ENCODE results near the gene ERMP1. TPM values are rescaled to one million over a fixed set of nuclear protein-coding genes. Genes with fewer than 3 reads are reported as not detected.
"Not testable (repeated sequence)": the region's sequence is repeated elsewhere in the genome, so short reads cannot be mapped to it uniquely, and the experiment has no call there.

The ERMP1 gene
- total RNA-seq, 1 donor from 2014 or later, result 57.7 TPM

- no peak overlapping the region for H3K4me3 Mint-ChIP-seq
- DNase-seq (ENCODE audit: extremely low spot score, unreplicated experiment), result no peak
These were observed 31.8 kb downstream of the ERMP1 start for GRCh38 chr9:5800969-5801738.

GRCh38 chr9:5800378-5800777 lies 32.5 kb downstream of the ERMP1 start:
- H3K4me1 Mint-ChIP-seq (ENCODE audit: unreplicated experiment), result peaks cover 15% of the 10 kb centered on the region
- not testable (repeated sequence) for H3K4me3 Mint-ChIP-seq; H3K9me3 Mint-ChIP-seq; H3K27me3 Mint-ChIP-seq; H3K36me3 Mint-ChIP-seq; DNase-seq (ENCODE audit: extremely low spot score, unreplicated experiment); H3K27ac Mint-ChIP-seq

More at GRCh38 chr9:5800969-5801738, 31.8 kb downstream of the ERMP1 start:
- H3K27ac Mint-ChIP-seq, result peak overlapping the region; percentile 5
- TF ChIP-seq, protein P1, sequence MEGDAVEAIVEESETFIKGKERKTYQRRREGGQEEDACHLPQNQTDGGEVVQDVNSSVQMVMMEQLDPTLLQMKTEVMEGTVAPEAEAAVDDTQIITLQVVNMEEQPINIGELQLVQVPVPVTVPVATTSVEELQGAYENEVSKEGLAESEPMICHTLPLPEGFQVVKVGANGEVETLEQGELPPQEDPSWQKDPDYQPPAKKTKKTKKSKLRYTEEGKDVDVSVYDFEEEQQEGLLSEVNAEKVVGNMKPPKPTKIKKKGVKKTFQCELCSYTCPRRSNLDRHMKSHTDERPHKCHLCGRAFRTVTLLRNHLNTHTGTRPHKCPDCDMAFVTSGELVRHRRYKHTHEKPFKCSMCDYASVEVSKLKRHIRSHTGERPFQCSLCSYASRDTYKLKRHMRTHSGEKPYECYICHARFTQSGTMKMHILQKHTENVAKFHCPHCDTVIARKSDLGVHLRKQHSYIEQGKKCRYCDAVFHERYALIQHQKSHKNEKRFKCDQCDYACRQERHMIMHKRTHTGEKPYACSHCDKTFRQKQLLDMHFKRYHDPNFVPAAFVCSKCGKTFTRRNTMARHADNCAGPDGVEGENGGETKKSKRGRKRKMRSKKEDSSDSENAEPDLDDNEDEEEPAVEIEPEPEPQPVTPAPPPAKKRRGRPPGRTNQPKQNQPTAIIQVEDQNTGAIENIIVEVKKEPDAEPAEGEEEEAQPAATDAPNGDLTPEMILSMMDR (conservative IDR thresholded peaks at IDR 0.05), result no peak
- H3K27me3 Mint-ChIP-seq, result no peaks in the 10 kb centered on the region
- H3K4me1 Mint-ChIP-seq (ENCODE audit: unreplicated experiment), result peaks cover 15% of the 10 kb centered on the region
- peaks cover 6% of the 10 kb centered on the region for H3K36me3 Mint-ChIP-seq
- H3K9me3 Mint-ChIP-seq, result no peaks in the 10 kb centered on the region

- TF ChIP-seq, protein P1 (conservative IDR thresholded peaks at IDR 0.05), result peak; percentile 70
- no peaks in the 10 kb centered on the region for H3K9me3 Mint-ChIP-seq
- no peaks in the 10 kb centered on the region for H3K27me3 Mint-ChIP-seq
- DNase-seq (ENCODE audit: extremely low spot score, unreplicated experiment), result no peak
- peak overlapping the region; percentile 37 for H3K4me3 Mint-ChIP-seq
- H3K36me3 Mint-ChIP-seq, result peaks cover 16% of the 10 kb centered on the region
- H3K27ac Mint-ChIP-seq, result peak overlapping the region; percentile 44
- peaks cover 15% of the 10 kb centered on the region for H3K4me1 Mint-ChIP-seq (ENCODE audit: unreplicated experiment)
These were observed 33.6 kb downstream of the ERMP1 start for GRCh38 chr9:5799314-5799713.

GRCh38 chr9:5798581-5798980 lies 34.3 kb downstream of the ERMP1 start:
- Mint-ChIP-seq H3K4me3 (no peak overlapping the region), H3K27ac (no peak overlapping the region)
- TF ChIP-seq, protein P1 (conservative IDR thresholded peaks at IDR 0.05), result no peak

GRCh38 chr9:5796298-5796697 lies 36.6 kb downstream of the ERMP1 start:
- Mint-ChIP-seq H3K36me3 (peaks cover 27% of the 10 kb centered on the region), H3K4me1 (ENCODE audit: unreplicated experiment) (peaks cover 9% of the 10 kb centered on the region), H3K4me3 (no peak overlapping the region), H3K27me3 (no peaks in the 10 kb centered on the region), H3K9me3 (no peaks in the 10 kb centered on the region), H3K27ac (no peak overlapping the region)
- no peak for DNase-seq (ENCODE audit: extremely low spot score, unreplicated experiment)
- TF ChIP-seq, protein P1 (conservative IDR thresholded peaks at IDR 0.05), result no peak

More at GRCh38 chr9:5798581-5798980, 34.3 kb downstream of the ERMP1 start:
- DNase-seq (ENCODE audit: extremely low spot score, unreplicated experiment), result no peak
- Mint-ChIP-seq H3K27me3 (no peaks in the 10 kb centered on the region), H3K4me1 (ENCODE audit: unreplicated experiment) (peaks cover 15% of the 10 kb centered on the region), H3K9me3 (no peaks in the 10 kb centered on the region), H3K36me3 (peaks cover 16% of the 10 kb centered on the region)

- no peaks in the 10 kb centered on the region for H3K9me3 Mint-ChIP-seq
- H3K4me1 Mint-ChIP-seq (ENCODE audit: unreplicated experiment), result no peaks in the 10 kb centered on the region
- H3K36me3 Mint-ChIP-seq, result peaks cover 40% of the 10 kb centered on the region
- H3K4me3 Mint-ChIP-seq, result no peak overlapping the region
- no peak overlapping the region for H3K27ac Mint-ChIP-seq
- TF ChIP-seq, protein P1 (conservative IDR thresholded peaks at IDR 0.05), result no peak
- H3K27me3 Mint-ChIP-seq, result no peaks in the 10 kb centered on the region
- DNase-seq (ENCODE audit: extremely low spot score, unreplicated experiment), result no peak
These were observed 39.1 kb downstream of the ERMP1 start for GRCh38 chr9:5793812-5794211.

All from type B pancreatic cell (in vitro differentiated cells).